ENCODE results near the gene TTC17. TPM values are rescaled to one million over a fixed set of nuclear protein-coding genes. Genes with fewer than 3 reads are reported as not detected.
"Not testable (repeated sequence)": the region's sequence is repeated elsewhere in the genome, so short reads cannot be mapped to it uniquely, and the experiment has no call there.

Gene TTC17
- total and polyA plus RNA-seq, 9 donors, result 47.0 to 119 (median 83.0) TPM

GRCh38 chr11:43419460-43419859 lies 60.7 kb downstream of the TTC17 start:
- H3K27me3 ChIP-seq, result no peaks in the 10 kb centered on the region
- TF ChIP-seq CTCF (IDR thresholded peaks at IDR 0.05) (no peak), EP300 (IDR thresholded peaks at IDR 0.05) (no peak), POLR2A (IDR thresholded peaks at IDR 0.05) (no peak)
- no peak for DNase-seq
- intact Hi-C loops (cut with DNase I), result no loop called here
- no peaks in the 10 kb centered on the region for H3K9me3 ChIP-seq
- no peaks in the 10 kb centered on the region for H3K36me3 ChIP-seq
- no peak overlapping the region for H3K4me3 ChIP-seq
- no peak overlapping the region for H3K27ac ChIP-seq
- no peaks in the 10 kb centered on the region for H3K4me1 ChIP-seq (ENCODE audit: insufficient read depth)

- H3K4me1 ChIP-seq (ENCODE audit: insufficient read depth), result no peaks in the 10 kb centered on the region
- no peaks in the 10 kb centered on the region for H3K27me3 ChIP-seq
- TF ChIP-seq CTCF (IDR thresholded peaks at IDR 0.05) (no peak), EP300 (IDR thresholded peaks at IDR 0.05) (no peak), POLR2A (IDR thresholded peaks at IDR 0.05) (no peak)
- WGBS, 3 donors, result 63 to 84% (median 83%) methylated on average over 1 of the region's 1 CpG
- no peaks in the 10 kb centered on the region for H3K36me3 ChIP-seq
- intact Hi-C loops (cut with DNase I), result no loop called here
- H3K9me3 ChIP-seq, result no peaks in the 10 kb centered on the region
- no peak overlapping the region for H3K4me3 ChIP-seq
- H3K27ac ChIP-seq, result no peak overlapping the region
- no peak for DNase-seq
These were observed 69.3 kb downstream of the TTC17 start for GRCh38 chr11:43427971-43428370.

- H3K4me3 ChIP-seq; intact Hi-C loops (cut with DNase I); H3K9me3 ChIP-seq; DNase-seq; H3K36me3 ChIP-seq; H3K27ac ChIP-seq; H3K27me3 ChIP-seq; H3K4me1 ChIP-seq (ENCODE audit: insufficient read depth): not testable (repeated sequence)
- 94 to 100% (median 95%) methylated on average over 1 of the region's 1 CpG for WGBS, 3 donors
These were observed 72.2 kb downstream of the TTC17 start for GRCh38 chr11:43430916-43431315.

GRCh38 chr11:43434893-43435292 lies 76.2 kb downstream of the TTC17 start:
- Histone ChIP-seq H3K27ac (no peak overlapping the region), H3K4me1 (ENCODE audit: insufficient read depth) (no peaks in the 10 kb centered on the region), H3K36me3 (no peaks in the 10 kb centered on the region), H3K9me3 (no peaks in the 10 kb centered on the region), H3K27me3 (no peaks in the 10 kb centered on the region), H3K4me3 (no peak overlapping the region)
- no peak for TF ChIP-seq EP300 (IDR thresholded peaks at IDR 0.05)
- TF ChIP-seq CTCF (IDR thresholded peaks at IDR 0.05), result no peak
- TF ChIP-seq POLR2A (IDR thresholded peaks at IDR 0.05), result no peak
- intact Hi-C loops (cut with DNase I), result no loop called here
- 94 to 95% (median 94%) methylated on average over 1 of the region's 1 CpG for WGBS, 3 donors
- DNase-seq, result no peak

GRCh38 chr11:43440486-43440885 lies 81.8 kb downstream of the TTC17 start:
- H3K27ac ChIP-seq, result no peak overlapping the region

More at GRCh38 chr11:43440486-43440885, 81.8 kb downstream of the TTC17 start:
- intact Hi-C loops (cut with DNase I), result no loop called here
- Histone ChIP-seq H3K36me3 (no peaks in the 10 kb centered on the region), H3K9me3 (no peaks in the 10 kb centered on the region), H3K4me3 (no peak overlapping the region), H3K4me1 (ENCODE audit: insufficient read depth) (no peaks in the 10 kb centered on the region), H3K27me3 (no peaks in the 10 kb centered on the region)
- DNase-seq, result no peak
- TF ChIP-seq EP300 (IDR thresholded peaks at IDR 0.05), result no peak
- no peak for TF ChIP-seq POLR2A (IDR thresholded peaks at IDR 0.05)
- TF ChIP-seq CTCF (IDR thresholded peaks at IDR 0.05), result no peak
- WGBS, 3 donors, result 97 to 98% (median 97%) methylated on average over 2 of the region's 2 CpGs

All from ovary (tissue), 9 donors.